C4-2B (cell line): ENCODE results near the gene MAP4.

Experiments used
- H3K27ac ChIP-seq: fragments of 450-650 bp; 2 replicates; pipeline ENCODE4 v1.5.1; 2017
- ZFX ChIP-seq: fragments of 450-650 bp; IDR thresholded peaks from 2 replicates; pipeline ENCODE4 v1.6.1; 2017
- TF ChIP-seq, protein P1 (sequence below): fragments of 450-650 bp; conservative IDR thresholded peaks from 2 replicates; pipeline ENCODE4 v1.5.1; 2017; ENCODE audit warnings: mild to moderate bottlenecking

MAP4 gene

DNA sequence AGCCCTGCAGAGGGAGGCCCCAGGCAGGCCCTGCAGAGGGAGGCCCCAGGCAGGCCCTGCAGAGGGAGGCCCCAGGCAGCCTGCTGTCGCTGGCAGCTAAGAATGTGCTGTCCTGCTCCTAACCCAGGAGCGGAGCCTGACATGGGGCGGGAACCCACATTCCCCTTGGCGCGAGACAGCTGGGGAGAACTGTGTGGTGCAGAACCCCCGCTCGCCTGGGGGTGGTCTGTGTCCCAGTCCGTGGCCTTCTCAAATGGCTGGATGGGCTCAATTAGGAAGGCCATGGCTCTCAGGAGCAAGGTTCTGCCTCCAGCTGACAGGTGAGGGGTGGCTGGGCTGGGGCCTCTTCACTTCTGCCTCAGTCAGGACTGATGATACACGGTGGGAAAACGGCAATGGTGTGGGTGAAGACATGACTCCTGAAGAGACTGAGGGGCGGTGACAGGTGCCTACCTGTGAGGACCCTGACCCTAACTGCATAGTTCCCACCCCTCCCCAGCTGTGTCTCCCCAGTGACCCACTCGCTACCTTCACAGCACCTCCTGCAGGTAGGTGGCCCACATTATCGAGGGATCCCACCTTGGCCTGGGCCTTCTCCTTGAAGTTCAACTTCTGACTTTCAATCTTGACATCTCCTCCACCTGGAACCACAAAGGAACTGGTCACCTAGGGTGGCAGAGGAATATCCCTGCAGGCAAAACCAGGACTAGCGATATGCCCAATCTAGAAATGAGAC is 161.3 kb downstream of the MAP4 start:
- no peak for TF ChIP-seq ZFX
- TF ChIP-seq, protein P1, sequence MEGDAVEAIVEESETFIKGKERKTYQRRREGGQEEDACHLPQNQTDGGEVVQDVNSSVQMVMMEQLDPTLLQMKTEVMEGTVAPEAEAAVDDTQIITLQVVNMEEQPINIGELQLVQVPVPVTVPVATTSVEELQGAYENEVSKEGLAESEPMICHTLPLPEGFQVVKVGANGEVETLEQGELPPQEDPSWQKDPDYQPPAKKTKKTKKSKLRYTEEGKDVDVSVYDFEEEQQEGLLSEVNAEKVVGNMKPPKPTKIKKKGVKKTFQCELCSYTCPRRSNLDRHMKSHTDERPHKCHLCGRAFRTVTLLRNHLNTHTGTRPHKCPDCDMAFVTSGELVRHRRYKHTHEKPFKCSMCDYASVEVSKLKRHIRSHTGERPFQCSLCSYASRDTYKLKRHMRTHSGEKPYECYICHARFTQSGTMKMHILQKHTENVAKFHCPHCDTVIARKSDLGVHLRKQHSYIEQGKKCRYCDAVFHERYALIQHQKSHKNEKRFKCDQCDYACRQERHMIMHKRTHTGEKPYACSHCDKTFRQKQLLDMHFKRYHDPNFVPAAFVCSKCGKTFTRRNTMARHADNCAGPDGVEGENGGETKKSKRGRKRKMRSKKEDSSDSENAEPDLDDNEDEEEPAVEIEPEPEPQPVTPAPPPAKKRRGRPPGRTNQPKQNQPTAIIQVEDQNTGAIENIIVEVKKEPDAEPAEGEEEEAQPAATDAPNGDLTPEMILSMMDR = no peak

DNA sequence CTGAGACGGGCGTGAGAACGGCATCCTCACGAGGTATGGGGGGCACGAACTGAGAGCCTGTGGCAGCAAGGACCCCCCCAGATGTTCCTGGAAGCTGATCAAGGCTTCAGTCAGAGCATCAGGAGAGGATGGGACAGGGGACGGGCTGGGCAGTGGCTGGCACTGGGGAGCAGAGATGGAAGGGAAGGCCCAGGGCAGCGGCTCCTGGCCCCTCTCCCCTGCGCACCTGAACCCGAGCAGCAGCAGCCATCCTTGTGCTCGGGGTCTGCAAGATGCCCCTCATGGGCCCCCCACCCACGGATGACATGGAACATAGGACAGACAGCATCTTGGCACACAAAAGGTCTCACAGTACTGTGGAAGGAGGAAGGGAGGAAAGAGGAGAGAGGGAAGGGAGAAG is 161.9 kb downstream of the MAP4 start:
- no peak overlapping the region for H3K27ac ChIP-seq
- TF ChIP-seq, protein P1 = no peak
- no peak for TF ChIP-seq ZFX

More for the DNA sequence above, 161.3 kb downstream of the MAP4 start:
- H3K27ac ChIP-seq = no peak overlapping the region

DNA sequence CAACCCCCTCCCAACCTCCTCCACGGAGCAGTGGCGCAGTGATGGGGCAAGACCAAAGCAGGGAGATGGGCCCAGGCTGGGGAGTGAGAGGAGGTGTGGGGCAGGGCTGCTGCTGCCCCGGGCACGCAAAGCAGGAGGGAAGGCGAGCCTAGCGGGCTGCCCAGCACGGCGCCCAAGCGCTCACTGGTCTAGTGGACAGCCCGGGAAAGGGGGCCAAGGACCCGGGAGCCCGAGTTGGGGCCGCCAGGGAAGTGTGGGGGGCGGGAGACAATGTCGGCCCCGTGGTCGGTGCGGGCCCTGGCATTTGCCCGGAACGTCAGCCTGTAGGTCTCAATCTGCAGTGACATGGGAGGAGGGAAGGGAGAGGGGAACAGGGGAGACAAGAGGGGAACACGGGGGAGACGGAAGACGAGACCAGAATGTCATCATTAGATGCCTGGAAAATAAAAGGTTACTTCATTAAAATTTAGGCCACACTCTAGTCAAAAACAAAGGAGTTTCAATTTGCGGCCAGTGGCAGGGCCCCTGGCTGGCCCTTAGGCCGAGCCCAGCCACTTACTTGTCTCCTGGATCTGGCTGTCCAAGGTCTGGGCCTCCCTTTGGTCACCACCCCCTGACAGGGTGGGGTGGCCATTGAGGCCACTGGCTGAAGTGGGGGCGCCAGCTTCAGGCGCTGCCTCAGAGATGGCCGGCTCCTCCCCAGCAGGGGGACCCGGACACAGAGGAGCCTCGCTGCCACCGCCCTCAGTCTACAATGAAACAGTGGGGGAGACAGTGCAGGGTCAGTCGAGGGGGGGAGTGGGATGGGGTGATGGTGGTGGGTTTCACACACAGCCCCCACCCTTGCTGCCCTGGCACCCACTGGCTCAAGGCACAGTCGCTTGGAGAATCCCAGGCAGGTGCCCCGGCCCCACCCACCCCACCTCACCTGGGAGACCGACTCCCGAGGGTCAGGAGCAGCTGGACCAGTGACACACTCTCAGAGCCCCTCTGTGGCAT is 163.3 kb downstream of the MAP4 start:
- no peak overlapping the region for H3K27ac ChIP-seq
- TF ChIP-seq, protein P1 = no peak

DNA sequence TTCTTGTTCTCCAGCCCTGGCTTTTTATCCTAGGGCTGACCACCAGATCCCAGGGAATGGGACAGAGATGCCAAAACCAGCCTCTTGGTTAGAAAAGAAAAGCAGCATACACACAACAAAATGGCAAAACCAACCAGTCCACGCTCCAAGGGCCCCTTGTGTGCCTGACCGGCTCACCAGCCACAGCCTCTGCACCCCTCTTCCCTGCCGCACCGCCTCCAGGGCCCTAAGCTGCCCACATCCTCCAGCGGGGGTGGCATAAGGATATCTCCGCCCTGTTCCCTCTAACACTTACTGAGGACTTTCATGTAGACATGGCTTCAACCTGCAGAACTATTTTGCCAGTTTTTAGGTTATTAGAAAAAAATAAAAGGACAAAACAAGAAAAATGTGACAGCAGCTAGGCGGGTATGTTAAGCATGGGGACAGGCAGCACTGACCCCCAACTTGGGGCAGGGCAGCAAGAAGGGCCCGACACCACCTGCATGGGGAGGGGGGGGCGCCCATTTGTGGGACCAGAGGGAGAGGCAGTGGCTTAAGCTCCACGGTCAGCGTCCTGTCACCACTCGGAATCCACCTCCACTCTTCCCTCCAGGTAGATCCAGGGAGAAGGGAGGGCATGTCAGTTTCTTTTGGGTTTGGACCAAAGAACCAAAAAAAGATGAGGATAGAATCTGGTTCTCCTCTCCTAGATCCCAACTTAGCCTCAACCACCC is 164.2 kb downstream of the MAP4 start:
- TF ChIP-seq ZFX = no peak
- TF ChIP-seq, protein P1 = no peak
- H3K27ac ChIP-seq = no peak overlapping the region

DNA sequence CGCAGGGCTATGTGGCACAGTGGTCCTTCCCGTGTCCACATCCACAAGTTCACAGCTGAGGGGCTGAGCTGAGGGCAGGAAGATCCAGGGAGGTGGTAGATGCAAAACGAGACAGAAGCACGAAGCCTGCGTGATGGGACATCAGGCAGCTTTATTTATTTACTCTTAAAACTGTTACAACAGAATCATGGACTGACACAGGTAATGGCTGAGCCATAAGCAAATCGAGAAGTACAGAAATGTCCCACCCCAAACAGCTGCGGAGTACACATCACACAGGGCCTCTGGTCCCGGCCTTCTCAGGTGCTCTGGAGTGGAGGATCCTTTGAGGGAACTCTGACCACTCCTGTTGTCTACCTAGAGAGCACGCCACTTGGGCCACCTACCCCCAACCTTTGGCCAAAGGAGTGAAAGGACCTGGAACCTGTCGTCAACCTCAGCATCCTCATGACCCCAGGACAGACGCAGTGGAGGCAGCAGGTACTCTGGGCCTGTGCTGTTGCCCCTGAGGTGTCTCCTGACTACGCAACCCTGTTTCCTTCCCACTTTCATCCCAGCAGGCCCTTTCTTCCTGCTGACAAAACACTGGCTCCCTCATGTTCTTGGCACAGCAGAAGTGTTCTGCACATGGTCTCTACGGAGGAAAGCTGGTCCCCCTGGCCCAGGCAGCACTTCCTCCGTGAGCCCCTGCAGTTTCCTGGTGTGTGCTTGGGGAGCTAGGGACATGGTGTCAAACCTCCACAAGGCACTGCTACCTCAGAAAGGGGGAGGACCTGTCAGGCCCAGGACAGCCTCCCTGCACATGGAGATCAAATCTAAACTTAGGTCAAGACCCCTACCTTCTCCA is 165.4 kb downstream of the MAP4 start:
- no peak overlapping the region for H3K27ac ChIP-seq
- TF ChIP-seq, protein P1 = no peak
- TF ChIP-seq ZFX = no peak

DNA sequence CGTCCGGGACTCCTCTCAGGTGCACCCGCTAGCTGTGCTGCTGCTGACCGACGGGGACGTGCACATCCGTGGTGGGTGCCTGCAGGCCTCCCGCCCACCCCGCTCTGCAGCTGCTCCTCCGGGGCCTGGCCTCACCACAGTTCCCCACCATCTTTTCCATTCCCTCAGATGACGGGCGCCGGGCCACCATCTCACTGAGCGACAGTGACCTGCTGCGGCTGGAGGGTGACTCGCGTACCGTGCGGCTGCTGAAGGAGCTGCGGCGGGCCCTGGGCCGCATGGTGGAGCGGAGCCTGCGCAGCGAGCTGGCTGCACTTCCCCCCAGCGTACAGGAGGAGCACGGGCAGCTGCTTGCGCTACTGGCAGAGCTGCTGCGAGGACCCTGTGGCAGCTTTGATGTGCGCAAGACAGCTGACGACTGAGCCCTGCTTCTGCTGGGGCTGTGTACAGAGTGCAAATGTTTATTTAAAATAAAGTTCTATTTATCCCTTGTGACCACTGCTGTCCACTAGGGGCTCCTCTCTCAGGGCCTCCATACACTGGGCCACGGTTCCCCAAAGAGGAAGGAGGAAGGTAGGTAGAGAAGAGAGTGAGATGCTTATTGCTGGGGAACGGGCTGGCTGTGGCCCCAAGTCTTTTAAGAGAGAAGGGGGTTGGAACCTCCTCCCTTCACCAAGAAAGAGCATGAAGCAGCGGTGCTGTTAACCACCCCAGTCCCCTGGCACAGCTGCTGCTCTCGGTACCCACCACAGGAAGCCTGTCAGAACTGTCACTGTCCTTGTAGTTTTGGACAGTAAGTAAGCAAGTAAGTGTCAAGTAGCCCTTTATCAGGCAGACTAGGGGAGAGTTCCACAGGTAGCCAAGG is 166.3 kb downstream of the MAP4 start:
- no peak overlapping the region for H3K27ac ChIP-seq
- TF ChIP-seq ZFX = no peak
- TF ChIP-seq, protein P1 = no peak; the same call in 1 of the 2 replicates
